22Rv1 (cell line): ENCODE data around the gene ST3GAL5.

Experiments used
- CTCF ChIP-seq: fragments of 450-650 bp; IDR thresholded peaks from 2 replicates; pipeline ENCODE4 v1.5.1; 2017; ENCODE audit warnings: mild to moderate bottlenecking
- ZFX ChIP-seq: fragments of 450-650 bp; IDR thresholded peaks from 2 replicates; pipeline ENCODE4 v1.6.1; 2017; ENCODE audit warnings: antibody characterized with exemption, borderline replicate concordance

- no peak for TF ChIP-seq CTCF
- TF ChIP-seq ZFX, result no peak
These were observed 94.8 kb downstream of the ST3GAL5 start for GRCh38 chr2:85794038-85794441.
